Measurements from ENCODE around the gene TMED3. TPM values are rescaled to one million over a fixed set of nuclear protein-coding genes. Genes with fewer than 3 reads are reported as not detected.

Gene TMED3
- 108 and 115 TPM in 2 replicates for total RNA-seq (2014; rRNA removed; shearing (Covaris generic))

DNA sequence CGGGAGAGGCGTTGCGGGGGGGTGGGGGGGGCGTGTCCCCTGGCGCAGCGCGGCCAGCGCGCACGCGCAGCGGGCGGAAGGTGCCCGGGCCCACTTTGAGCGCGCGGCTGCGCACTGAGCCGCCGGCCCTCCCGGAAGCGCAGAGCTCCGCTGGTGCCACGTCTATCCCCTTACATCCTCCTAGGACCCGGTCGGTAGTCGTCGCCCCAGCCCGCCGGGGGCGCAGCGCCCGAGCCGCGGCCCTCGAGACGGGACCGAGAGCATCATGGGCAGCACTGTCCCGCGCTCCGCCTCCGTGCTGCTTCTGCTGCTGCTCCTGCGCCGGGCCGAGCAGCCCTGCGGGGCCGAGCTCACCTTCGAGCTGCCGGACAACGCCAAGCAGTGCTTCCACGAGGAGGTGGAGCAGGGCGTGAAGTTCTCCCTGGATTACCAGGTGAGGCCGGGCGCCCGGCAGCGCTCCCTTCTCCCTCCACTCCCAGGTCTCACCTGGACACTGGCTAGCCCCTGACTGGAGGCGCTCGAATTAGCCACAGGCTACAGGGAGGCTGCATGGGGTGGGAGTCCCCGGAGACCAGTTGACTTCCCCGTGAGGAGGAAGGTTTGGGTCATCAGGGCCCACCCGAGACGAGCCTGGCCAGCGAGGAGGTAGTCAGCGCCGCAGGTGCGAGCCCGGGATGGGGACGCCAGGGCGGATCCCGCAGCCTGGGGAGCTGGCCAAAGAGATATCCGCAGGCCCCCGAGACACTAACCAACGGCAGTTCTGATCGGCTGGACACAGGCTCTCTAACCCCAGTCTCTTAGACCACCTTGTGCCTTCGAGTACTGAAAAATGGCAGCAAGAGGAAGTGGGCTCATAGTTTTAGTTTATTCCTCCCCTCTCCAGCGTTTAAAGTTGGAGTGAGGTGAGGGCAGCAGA, at the start of gene TMED3:
TMED3 (plus strand) TSS at position 128 of the 916 bp plus-strand sequence; CDS start at position 266, 138 bp downstream.
- DNase-seq (ENCODE audit: low spot score): peak; percentile 63

- DNase-seq (ENCODE audit: low spot score): no peak
Observed at GRCh38 chr15:79261836-79262235, 49.1 kb upstream of the TMED3 start.

- DNase-seq (ENCODE audit: low spot score): no peak
Observed at GRCh38 chr15:79265167-79265566, 45.7 kb upstream of the TMED3 start.

- DNase-seq (ENCODE audit: low spot score): no peak
Observed at GRCh38 chr15:79265987-79266579, 44.8 kb upstream of the TMED3 start.

GRCh38 chr15:79282371-79283251, 28.3 kb upstream of the TMED3 start, which contains the start of gene ANKRD34C:
Gene ANKRD34C (plus strand): TSS chr15:79282722. CDS start chr15:79293285, 10,563 bp downstream.
- DNase-seq (ENCODE audit: low spot score): no peak

- no peak for DNase-seq (ENCODE audit: low spot score)
Observed at GRCh38 chr15:79283252-79284048, 27.5 kb upstream of the TMED3 start.

DNA sequence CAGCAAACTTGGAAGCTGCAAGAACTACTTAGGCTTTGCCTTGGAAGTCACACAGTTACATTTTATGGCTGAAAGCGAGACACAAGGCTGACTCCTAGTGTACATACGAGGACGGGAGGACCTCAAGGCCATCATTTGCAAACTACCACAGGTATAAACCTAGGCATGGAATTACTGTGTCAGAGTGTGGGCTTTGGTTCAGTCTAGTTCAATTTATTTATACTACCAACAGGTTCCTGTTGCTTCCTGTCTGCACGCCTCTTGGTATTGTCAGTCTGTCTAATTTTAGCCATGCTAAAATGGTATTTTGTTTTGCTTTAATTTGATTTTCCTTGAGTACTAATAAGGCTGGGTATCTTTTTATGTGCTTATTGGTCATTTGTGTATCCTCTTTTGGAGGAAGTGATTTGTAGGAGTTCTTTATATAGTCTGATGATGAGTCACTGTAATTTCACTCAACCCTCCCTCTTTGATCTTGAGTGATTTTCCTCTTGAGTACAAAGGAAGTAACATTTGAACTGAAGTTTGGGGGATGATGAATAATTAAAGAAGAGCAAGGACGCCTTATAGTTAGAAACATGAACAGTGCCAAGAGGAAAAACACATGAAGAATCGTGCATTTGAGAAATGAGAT, 20.2 kb upstream of the TMED3 start:
- DNase-seq (ENCODE audit: low spot score): peak; percentile 27

DNA sequence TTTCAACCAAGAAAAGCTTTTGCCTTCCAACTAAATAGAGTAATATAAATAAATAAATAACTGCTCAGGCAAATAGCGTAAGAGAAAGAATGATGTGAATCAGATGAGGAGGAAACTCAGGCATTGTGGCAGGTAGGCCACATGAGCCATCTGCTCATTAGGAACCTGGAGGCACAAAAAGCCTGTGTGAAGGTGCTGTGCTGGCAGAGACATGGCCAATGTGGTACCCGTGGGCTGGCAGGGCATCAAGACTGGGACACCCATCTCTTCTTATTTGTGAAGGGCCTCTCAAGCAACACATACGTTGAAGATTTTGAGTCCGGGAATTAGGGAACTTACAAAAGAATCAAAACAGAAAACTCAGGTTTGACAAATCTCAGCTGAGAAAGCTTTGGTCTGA, 18.9 kb upstream of the TMED3 start:
- DNase-seq (ENCODE audit: low spot score): no peak

DNA sequence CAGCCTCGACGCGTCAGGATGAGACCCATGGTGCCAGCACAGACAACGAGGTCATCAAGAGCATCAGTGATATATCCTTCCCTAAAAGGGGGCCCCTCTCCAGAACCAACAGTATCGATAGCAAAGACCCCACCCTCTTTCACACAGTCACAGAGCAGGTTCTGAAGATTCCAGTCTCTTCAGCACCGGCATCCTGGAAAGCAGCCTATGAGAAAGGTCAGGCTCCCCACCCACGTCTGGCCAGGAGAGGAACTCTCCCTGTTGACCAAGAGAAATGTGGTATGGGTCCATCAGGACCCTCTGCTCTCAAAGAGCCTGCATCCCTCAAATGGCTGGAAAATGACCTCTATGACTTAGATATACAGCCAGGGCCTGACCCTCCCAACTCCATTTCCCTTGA, 16.8 kb upstream of the TMED3 start:
- no peak for DNase-seq (ENCODE audit: low spot score)

DNA sequence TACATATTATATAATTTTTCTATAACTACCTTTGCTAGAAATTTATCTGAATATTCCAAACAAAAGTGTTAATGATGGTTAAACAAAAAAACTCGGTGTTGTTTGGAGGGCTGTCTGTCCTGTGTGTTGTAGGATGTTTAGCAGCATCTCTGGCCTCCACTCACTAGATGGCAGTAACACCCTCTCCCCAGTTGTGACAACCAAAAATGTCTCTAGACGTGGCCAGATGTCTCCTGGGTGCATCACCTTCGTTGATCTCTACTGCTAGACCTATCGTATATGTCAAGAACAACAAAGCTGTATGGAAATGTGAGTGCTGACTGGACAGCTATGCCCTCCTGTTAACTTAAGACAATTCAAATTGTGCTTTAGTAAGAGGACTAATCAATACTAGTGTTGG, 14.3 kb upstream of the TMED3 start:
- no peak for DNase-seq (ENCODE audit: low spot score)

DNA sequence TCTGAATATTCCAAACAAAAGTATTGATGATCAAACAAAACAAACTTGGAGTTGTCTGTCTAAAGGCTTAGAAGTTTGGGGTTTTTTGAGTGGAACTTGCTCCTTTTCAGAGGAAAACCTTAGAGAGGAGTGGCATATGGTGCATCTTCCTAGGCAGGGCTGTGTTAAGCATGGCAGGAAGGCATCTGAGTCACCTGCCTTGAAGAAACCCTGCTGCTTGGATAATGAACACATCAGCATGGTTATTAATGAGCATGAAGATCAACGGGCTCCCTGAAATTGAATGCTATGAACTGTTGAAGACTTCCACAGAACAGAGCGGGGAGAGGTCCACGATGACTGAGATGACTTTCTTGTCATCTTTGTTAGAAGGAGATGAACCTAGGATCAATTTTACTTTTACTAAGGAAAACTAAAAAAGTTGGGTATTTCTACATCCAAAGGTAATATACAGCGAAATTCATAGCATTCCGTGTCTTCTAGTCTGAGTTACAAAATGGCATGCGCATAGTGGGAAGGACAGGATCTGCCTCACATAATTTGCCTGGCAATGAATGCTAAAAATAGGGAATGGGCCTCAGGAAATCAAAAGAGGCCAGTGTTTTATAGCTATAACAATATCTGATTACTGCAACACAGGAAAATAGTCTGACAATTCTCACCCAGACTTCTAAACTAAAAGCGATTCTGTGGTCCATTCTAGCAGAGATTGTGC, 11.6 kb upstream of the TMED3 start:
- no peak for DNase-seq (ENCODE audit: low spot score)

GRCh38 chr15:79299841-79300235, 11.1 kb upstream of the TMED3 start:
- DNase-seq (ENCODE audit: low spot score): no peak

DNA sequence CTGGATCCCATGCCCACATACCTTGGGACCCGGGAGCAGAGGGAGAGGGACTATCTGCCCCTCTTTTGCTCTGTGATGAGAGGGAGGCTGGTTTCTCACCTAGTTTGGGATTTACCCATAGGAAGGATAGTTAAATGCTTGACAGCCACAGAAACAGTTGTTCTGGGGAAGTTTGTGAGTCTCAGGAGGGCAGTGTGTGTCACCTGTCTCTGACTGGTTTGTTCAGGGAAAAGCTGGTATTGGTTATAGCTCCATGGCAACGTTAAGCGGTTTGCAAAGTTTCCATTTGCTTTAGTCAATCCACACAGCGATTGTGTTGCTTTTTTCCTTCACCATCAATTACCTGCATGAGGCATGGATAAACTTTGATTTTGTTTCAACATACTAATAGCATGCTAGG, 3.7 kb upstream of the TMED3 start:
- DNase-seq (ENCODE audit: low spot score): no peak

GRCh38 chr15:79308874-79309273, 2.0 kb upstream of the TMED3 start:
- no peak for DNase-seq (ENCODE audit: low spot score)

- DNase-seq (ENCODE audit: low spot score): peak; percentile 11
Observed at GRCh38 chr15:79310612-79310984, 314 bp upstream of the TMED3 start.

DNA sequence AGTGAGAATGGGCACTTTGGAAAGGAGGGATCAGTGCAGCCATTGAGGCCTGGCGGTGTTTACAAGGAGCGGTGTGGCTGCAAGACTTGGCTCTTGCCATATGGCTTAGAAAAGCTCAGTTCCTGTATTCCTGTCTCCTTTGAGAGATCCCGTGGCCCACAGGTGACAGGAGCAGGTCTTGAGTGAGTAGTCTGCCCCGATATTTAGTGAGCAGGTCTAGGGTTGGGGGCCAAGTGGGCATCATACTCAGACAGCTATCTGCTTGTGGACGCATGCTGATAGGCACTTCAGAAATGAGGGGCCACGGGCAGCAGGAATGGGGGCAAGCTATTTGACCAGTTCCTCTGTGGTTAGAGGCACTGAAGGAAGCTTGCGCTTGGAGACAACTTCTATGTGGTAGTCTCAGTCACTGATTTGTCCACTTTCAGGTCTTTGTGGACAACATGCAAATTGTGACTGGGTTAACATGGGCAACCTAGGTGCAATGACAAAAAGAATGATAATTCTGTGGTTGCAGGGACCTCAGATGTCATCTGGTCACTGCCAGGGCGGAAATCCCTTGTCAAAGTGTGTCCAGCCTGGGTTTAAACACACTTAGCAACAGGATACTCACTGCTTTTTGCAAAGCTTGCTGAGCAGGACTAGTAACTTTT, 1.1 kb downstream of the TMED3 start:
- no peak for DNase-seq (ENCODE audit: low spot score)

DNA sequence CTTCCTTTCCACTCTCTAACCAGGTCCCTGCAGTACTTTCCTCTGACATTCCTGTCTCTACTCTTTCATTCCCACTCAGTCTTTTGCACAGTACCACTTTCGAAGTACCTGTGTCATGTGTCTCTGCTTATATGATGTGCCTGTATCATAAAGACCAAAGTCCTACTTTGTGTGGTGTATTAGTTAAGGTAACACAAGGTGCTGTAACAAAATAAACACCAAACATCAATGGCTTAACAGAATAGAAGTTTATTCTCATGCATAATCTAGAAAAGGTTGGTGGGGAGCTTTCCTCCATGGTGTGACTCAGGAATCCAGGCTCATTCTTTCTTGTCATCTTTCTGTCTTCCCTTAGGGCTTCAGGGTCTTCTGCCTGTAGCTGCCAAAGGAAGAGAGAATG, 3.3 kb downstream of the TMED3 start:
- DNase-seq (ENCODE audit: low spot score): no peak

- no peak for DNase-seq (ENCODE audit: low spot score)
Observed at GRCh38 chr15:79314811-79315210, 3.9 kb downstream of the TMED3 start.

GRCh38 chr15:79315623-79316328, 4.9 kb downstream of the TMED3 start:
- DNase-seq (ENCODE audit: low spot score): no peak

Data from A172 (cell line).